Mucosa of descending colon (tissue), 3 donors: ENCODE measurements around the gene VCPKMT. TPM values are rescaled to one million over a fixed set of nuclear protein-coding genes. Genes with fewer than 3 reads are reported as not detected.
A peak's percentile ranks its signal among the peaks of the same experiment; 100 is the strongest.
"Not testable (repeated sequence)": the region's sequence is repeated elsewhere in the genome, so short reads cannot be mapped to it uniquely, and the experiment has no call there.

Experiments used
- ATAC-seq: fragments of 200-7000 bp; cut with Tn5 transposase; one replicate; pipeline ENCODE4 v1.9.1; 2020; ENCODE audit warnings: mild to moderate bottlenecking, moderate library complexity
- DNase-seq, 3 donors: peaks; one replicate each; pipeline ENCODE4 v3.0.0-alpha.2; 2020
- H3K36me3 ChIP-seq: fragments of 200-600 bp; one replicate; pipeline ENCODE4 v1.8.0; 2021; ENCODE audit warnings: low read depth, mild to moderate bottlenecking
- H3K4me1 ChIP-seq: fragments of 200-600 bp; one replicate; pipeline ENCODE4 v1.8.0; 2021; ENCODE audit warnings: low read depth, mild to moderate bottlenecking
- H3K4me3 ChIP-seq: fragments of 200-600 bp; one replicate; pipeline ENCODE4 v1.8.0; 2021; ENCODE audit warnings: mild to moderate bottlenecking
- H3K9me3 ChIP-seq: fragments of 200-600 bp; one replicate; pipeline ENCODE4 v1.8.0; 2021; ENCODE audit warnings: mild to moderate bottlenecking
- intact Hi-C, 2 donors: fragments of 100-400 bp; cut with DNase I in 1 of 2; cut with micrococcal nuclease in 1 of 2; formaldehyde crosslinking; loops; one replicate each; pipeline versions ENCODE4 v1.11.0 to v1.11.1; 2022; cut with DNase I, micrococcal nuclease
- total RNA-seq, 3 donors: library from RNA; stranded (reverse); fragmentation: NEBNext Ultra II Directional in 2 of 3; extraction: Animal tissue kit (Norgen Biotek cat#: 25700) in 2 of 3; gene quantifications; one replicate each; pipeline versions ENCODE4 v1.2.1 to v1.2.4, GENCODE V29; 2021 to 2023
- TF ChIP-seq, protein P1 (sequence below): fragments of 200-600 bp; IDR thresholded peaks from one replicate; pipeline ENCODE4 v1.8.0; 2022; ENCODE audit warnings: antibody characterized with exemption, mild to moderate bottlenecking
- donor health status: DM: no; HTN: no; CAD: no; lungs with moderate emphysema.
- donor health status: DM: no; HTN: no; CAD: no.
- donor health status: DM: no; HTN: yes; CAD: no.

Gene VCPKMT
- total RNA-seq, 3 donors from 2014 or later: 5.9 to 8.9 (median 6.9) TPM

DNA sequence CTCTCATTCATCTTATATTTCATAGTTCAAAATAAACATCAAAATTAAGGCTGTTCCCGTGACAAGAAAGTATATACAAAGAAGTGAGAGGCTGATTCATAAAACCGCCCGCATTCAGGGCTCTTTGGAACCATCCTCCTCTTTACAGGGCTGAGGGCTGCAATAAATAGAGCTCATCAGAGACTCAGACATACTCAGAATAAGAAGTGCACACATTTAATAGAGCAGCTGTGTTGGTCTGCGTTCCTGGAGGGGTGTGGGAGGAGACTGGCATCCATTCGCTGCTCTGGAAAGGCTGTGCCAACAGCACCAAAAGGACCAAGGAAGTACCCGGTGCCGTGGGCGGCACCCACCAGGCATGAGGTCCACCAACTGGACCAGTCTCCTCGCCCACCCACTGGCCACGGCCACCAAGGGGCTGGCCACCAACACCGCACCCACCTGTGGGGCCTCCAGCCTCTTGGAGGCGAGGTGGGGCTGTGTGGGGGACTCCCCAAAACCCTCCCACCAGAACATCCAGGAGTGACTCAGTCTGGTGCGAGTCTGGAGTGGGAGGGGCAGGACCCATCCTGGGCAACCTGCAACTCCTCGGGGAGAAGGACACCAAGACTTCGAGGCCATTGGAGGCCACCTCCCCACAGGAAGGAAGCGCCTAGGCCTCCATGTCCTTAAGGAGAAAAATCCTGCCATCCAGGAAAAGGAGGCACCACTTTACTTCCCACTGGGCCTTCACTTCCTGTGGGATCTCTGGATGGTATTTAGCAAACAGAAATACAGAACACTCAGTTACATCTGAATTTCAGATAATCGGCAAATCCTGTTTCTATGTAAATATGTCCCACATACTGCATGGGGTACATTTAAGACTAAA, 32.7 kb downstream of the VCPKMT start:
- intact Hi-C loops: no loop called here
- ATAC-seq (peak; percentile 21), DNase-seq (peak in 1 of 3 donors; percentile 1)
- TF ChIP-seq, protein P1, sequence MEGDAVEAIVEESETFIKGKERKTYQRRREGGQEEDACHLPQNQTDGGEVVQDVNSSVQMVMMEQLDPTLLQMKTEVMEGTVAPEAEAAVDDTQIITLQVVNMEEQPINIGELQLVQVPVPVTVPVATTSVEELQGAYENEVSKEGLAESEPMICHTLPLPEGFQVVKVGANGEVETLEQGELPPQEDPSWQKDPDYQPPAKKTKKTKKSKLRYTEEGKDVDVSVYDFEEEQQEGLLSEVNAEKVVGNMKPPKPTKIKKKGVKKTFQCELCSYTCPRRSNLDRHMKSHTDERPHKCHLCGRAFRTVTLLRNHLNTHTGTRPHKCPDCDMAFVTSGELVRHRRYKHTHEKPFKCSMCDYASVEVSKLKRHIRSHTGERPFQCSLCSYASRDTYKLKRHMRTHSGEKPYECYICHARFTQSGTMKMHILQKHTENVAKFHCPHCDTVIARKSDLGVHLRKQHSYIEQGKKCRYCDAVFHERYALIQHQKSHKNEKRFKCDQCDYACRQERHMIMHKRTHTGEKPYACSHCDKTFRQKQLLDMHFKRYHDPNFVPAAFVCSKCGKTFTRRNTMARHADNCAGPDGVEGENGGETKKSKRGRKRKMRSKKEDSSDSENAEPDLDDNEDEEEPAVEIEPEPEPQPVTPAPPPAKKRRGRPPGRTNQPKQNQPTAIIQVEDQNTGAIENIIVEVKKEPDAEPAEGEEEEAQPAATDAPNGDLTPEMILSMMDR: no peak
- Histone ChIP-seq H3K36me3 (no peaks in the 10 kb centered on the region), H3K4me3 (no peak overlapping the region), H3K4me1 (peaks cover 8% of the 10 kb centered on the region), H3K9me3 (no peaks in the 10 kb centered on the region)

DNA sequence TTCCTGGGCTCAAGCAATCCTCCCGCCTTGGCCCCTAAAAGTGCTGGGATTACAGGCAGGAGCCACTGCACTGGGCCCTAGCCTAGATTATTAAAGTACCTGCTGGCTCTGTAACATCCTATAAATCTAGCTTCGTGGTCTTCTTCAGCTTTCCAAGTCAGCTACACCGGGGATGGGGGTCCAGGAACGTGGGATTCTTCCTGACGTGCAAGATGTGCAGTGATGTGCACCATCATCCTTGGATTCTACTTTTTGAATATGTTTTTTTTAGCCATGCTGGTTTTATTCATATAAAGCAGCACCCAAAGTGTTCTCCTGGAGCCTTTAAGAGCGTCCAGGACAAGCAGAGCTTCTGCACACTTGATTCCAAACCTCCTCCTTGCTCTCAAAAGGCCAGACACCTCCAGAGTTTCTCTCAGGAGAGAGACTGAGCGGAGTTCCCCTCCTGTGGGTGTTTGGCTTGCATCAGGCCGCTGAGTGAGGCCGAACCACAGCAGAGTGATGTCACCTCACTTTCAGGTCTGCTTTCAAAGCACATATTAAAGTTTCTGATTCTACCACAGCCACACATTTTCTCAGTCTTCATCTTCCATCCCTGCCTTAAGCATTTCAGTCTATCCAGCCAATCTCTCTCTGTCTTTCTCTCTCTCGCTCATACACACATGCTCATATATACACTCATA, 33.4 kb downstream of the VCPKMT start:
- no peak overlapping the region for H3K4me3 ChIP-seq
- intact Hi-C loops: no loop called here
- peaks cover 7% of the 10 kb centered on the region for H3K4me1 ChIP-seq
- DNase-seq (peak in 2 of 3 donors; percentile 56 to 81), ATAC-seq (peak; percentile 85)
- H3K9me3 ChIP-seq: no peaks in the 10 kb centered on the region
- H3K36me3 ChIP-seq: no peaks in the 10 kb centered on the region
- TF ChIP-seq, protein P1: no peak

DNA sequence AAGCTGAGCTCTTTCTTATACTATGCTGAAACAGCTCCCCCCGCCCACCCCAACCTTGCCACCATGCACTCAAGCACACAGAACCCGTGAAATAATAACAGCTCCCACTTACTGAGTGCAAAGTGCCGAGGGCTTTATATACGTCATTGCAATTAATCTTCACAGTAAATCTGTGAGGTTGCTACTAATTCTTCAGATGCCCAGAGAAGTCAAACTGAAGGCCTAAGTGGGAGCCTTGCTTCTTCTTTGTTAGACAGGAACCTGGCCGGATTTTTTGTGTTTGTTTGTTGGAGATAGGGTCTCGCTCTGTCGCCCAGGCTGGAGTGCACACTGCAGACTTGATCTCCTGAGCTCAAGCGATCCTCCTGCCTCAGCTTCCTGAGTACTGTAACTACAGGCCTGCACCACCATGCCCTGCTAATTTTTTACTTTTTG, 34.0 kb downstream of the VCPKMT start:
- no peaks in the 10 kb centered on the region for H3K36me3 ChIP-seq
- no peaks in the 10 kb centered on the region for H3K9me3 ChIP-seq
- peaks cover 1% of the 10 kb centered on the region for H3K4me1 ChIP-seq
- TF ChIP-seq, protein P1: no peak
- H3K4me3 ChIP-seq: no peak overlapping the region
- peak; percentile 58 for ATAC-seq
- DNase-seq: no peak
- intact Hi-C loops: no loop called here

DNA sequence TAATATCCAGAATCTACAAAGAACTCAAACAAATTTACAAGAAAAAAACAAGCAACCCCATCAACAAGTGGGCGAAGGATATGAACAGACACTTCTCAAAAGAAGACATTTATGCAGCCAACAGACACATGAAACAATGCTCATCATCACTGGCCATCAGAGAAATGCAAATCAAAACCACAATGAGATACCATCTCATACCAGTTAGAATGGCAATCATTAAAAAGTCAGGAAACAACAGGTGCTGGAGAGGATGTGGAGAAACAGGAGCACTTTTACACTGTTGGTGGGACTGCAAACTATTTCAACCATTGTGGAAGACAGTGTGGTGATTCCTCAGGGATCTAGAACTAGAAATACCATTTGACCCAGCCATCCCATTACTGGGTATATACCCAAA, 37.3 kb downstream of the VCPKMT start:
- ATAC-seq, H3K4me3 ChIP-seq, DNase-seq, intact Hi-C loops, H3K36me3 ChIP-seq, H3K4me1 ChIP-seq, H3K9me3 ChIP-seq: not testable (repeated sequence)

DNA sequence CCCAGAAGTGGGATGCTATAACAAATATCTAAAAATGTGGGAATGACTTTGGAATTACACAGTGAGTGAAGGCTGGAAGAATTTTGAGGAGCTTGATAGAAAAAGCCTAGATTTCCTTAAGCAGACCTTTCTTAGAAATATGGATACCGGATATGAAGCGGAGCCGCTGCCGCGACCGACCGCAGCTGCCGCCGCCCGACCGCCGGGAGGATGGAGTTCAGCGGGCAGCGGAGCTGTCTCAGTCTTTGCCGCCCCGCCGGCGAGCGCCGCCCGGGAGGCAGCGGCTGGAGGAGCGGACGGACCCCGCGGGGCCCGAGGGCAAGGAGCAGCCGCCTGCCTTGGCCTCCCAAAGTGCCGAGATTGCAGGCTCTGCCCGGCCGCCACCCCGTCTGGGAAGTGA, 42.7 kb downstream of the VCPKMT start:
- intact Hi-C loops, H3K9me3 ChIP-seq, H3K4me1 ChIP-seq, ATAC-seq, DNase-seq, H3K4me3 ChIP-seq, H3K36me3 ChIP-seq: not testable (repeated sequence)

DNA sequence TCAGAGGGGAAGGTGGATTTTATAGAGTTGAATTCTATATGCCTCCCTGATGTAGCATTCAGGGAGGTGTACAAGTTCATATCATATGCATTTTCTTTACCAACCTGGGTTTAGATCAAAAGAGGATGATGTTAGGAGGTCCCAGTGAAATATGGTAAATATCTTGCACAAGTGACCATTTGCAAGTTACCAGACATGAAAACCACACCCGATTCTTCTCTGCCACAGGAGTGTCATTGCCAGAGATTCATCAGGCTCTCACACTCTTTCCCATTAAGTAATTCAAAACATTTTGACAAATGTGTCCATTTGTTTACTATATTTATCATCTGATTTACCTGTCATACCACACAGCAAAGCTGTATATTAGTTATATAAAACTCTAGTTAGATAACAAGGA, 44.0 kb downstream of the VCPKMT start:
- ATAC-seq (no peak), DNase-seq (no peak)
- intact Hi-C loops: no loop called here
- no peaks in the 10 kb centered on the region for H3K9me3 ChIP-seq
- TF ChIP-seq, protein P1: no peak
- H3K4me1 ChIP-seq: peaks cover 8% of the 10 kb centered on the region
- no peak overlapping the region for H3K4me3 ChIP-seq
- H3K36me3 ChIP-seq: no peaks in the 10 kb centered on the region
